Measurements from ENCODE around the gene WTAP.
"Not testable (repeated sequence)": the region's sequence is repeated elsewhere in the genome, so short reads cannot be mapped to it uniquely, and the experiment has no call there.

Gene WTAP

GRCh38 chr6:159726918-159727716, at the start of gene WTAP:
Gene WTAP, plus strand, starts transcription at chr6:159727506. Its CDS starts 8,760 bp downstream, at chr6:159736266.
- peak; percentile 98 for DNase-seq (ENCODE audit: low spot score)

- DNase-seq (ENCODE audit: low spot score), result no peak
Measured at GRCh38 chr6:159677506-159678165, 49.7 kb upstream of the WTAP start.

- no peak for DNase-seq (ENCODE audit: low spot score)
Measured at GRCh38 chr6:159678574-159678973, 48.7 kb upstream of the WTAP start.

GRCh38 chr6:159679091-159680077, 47.9 kb upstream of the WTAP start:
- DNase-seq (ENCODE audit: low spot score), result no peak

GRCh38 chr6:159680104-159680503, 47.2 kb upstream of the WTAP start:
- DNase-seq (ENCODE audit: low spot score), result no peak

- DNase-seq (ENCODE audit: low spot score), result no peak
Measured at GRCh38 chr6:159681191-159681880, 46.0 kb upstream of the WTAP start.

- no peak for DNase-seq (ENCODE audit: low spot score)
Measured at GRCh38 chr6:159682295-159682694, 45.0 kb upstream of the WTAP start.

GRCh38 chr6:159682810-159683209, 44.5 kb upstream of the WTAP start:
- DNase-seq (ENCODE audit: low spot score), result no peak

- DNase-seq (ENCODE audit: low spot score), result no peak
Measured at GRCh38 chr6:159684013-159684304, 43.3 kb upstream of the WTAP start.

GRCh38 chr6:159686040-159686439, 41.3 kb upstream of the WTAP start:
- no peak for DNase-seq (ENCODE audit: low spot score)

GRCh38 chr6:159686703-159687102, 40.6 kb upstream of the WTAP start:
- no peak for DNase-seq (ENCODE audit: low spot score)

GRCh38 chr6:159687341-159687740, 40.0 kb upstream of the WTAP start:
- DNase-seq (ENCODE audit: low spot score), result no peak

GRCh38 chr6:159688266-159688905, 38.9 kb upstream of the WTAP start:
- DNase-seq (ENCODE audit: low spot score), result no peak

- no peak for DNase-seq (ENCODE audit: low spot score)
Measured at GRCh38 chr6:159689001-159689400, 38.3 kb upstream of the WTAP start.

- not testable (repeated sequence) for DNase-seq (ENCODE audit: low spot score)
Measured at GRCh38 chr6:159690135-159690534, 37.2 kb upstream of the WTAP start.

GRCh38 chr6:159691133-159691962, 36.0 kb upstream of the WTAP start:
- DNase-seq (ENCODE audit: low spot score), result no peak

GRCh38 chr6:159691963-159692287, 35.4 kb upstream of the WTAP start:
- no peak for DNase-seq (ENCODE audit: low spot score)

- peak; percentile 72 for DNase-seq (ENCODE audit: low spot score)
Measured at GRCh38 chr6:159692303-159693127, 34.8 kb upstream of the WTAP start.

- DNase-seq (ENCODE audit: low spot score), result peak; percentile 92
Measured at GRCh38 chr6:159693128-159693893, 34.0 kb upstream of the WTAP start, which contains the start of gene SOD2. Gene SOD2, minus strand, starts transcription at chr6:159693241. Its CDS starts 74 bp downstream, at chr6:159693167.
